ENCODE measurements around the gene GNG12.

The GNG12 gene

DNA sequence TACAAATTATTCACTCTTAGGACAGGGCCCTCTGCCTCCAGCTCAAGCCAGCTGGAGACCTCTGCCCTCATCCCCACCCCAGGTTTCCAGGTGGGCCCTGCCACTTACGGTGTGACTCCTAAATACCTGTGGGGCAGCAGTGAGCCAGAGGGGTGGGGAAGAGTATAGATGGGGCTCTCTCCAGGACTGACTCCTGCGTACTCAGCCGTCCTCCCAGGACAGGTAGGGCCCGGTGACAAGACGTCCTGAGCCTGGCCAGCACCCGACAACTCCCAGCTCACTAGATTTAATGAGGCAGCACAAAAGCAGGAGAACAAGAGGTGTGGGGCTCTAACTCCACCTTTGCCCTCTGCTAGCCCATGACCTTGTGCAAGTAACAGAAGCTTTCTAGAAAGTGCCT, 16.8 kb downstream of the GNG12 start:
- Histone ChIP-seq H3K4me3 (ENCODE audit: low read length, poor library complexity, severe bottlenecking) (no peak overlapping the region), H3K9ac (ENCODE audit: low read depth, low read length, poor library complexity, severe bottlenecking) (no peak overlapping the region), H3K4me1 (ENCODE audit: insufficient read depth, low read length, poor library complexity, severe bottlenecking) (no peaks in the 10 kb centered on the region), H3K9me3 (ENCODE audit: insufficient read depth, low read depth, low read length) (no peaks in the 10 kb centered on the region), H3K27me3 (ENCODE audit: insufficient read depth, low read length, poor library complexity, severe bottlenecking) (peaks cover 6% of the 10 kb centered on the region), H4K20me1 (ENCODE audit: insufficient read depth, low read length, poor library complexity, severe bottlenecking) (no peaks in the 10 kb centered on the region), H3K9me2 (replicated peaks; ENCODE audit: low read depth, low read length) (no peaks in the 10 kb centered on the region), H3K4me2 (ENCODE audit: low read depth, low read length, poor library complexity, severe bottlenecking) (no peak overlapping the region), H3K36me3 (ENCODE audit: insufficient read depth, low read length) (no peaks in the 10 kb centered on the region), H2AFZ (ENCODE audit: low read length) (no peak overlapping the region), H3F3A (ENCODE audit: low read depth) (no peaks in the 10 kb centered on the region), H3K79me2 (ENCODE audit: insufficient read depth, low read length) (no peaks in the 10 kb centered on the region)
- no peak for TF ChIP-seq EZH2phosphoT487 (IDR thresholded peaks at IDR 0.05; ENCODE audit: borderline replicate concordance)
- TF ChIP-seq, protein P1, sequence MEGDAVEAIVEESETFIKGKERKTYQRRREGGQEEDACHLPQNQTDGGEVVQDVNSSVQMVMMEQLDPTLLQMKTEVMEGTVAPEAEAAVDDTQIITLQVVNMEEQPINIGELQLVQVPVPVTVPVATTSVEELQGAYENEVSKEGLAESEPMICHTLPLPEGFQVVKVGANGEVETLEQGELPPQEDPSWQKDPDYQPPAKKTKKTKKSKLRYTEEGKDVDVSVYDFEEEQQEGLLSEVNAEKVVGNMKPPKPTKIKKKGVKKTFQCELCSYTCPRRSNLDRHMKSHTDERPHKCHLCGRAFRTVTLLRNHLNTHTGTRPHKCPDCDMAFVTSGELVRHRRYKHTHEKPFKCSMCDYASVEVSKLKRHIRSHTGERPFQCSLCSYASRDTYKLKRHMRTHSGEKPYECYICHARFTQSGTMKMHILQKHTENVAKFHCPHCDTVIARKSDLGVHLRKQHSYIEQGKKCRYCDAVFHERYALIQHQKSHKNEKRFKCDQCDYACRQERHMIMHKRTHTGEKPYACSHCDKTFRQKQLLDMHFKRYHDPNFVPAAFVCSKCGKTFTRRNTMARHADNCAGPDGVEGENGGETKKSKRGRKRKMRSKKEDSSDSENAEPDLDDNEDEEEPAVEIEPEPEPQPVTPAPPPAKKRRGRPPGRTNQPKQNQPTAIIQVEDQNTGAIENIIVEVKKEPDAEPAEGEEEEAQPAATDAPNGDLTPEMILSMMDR (conservative IDR thresholded peaks at IDR 0.05; ENCODE audit: low read length), result no peak

GRCh38 chr1:67816095-67816475, 17.2 kb downstream of the GNG12 start:
- Histone ChIP-seq H3K79me2 (ENCODE audit: insufficient read depth, low read length) (no peaks in the 10 kb centered on the region), H3K4me2 (ENCODE audit: low read depth, low read length, poor library complexity, severe bottlenecking) (no peak overlapping the region), H4K20me1 (ENCODE audit: insufficient read depth, low read length, poor library complexity, severe bottlenecking) (no peaks in the 10 kb centered on the region), H2AFZ (ENCODE audit: low read length) (no peak overlapping the region), H3K9ac (ENCODE audit: low read depth, low read length, poor library complexity, severe bottlenecking) (no peak overlapping the region), H3K4me3 (ENCODE audit: low read length, poor library complexity, severe bottlenecking) (no peak overlapping the region), H3K9me3 (ENCODE audit: insufficient read depth, low read depth, low read length) (no peaks in the 10 kb centered on the region), H3K27me3 (ENCODE audit: insufficient read depth, low read length, poor library complexity, severe bottlenecking) (peaks cover 6% of the 10 kb centered on the region), H3F3A (ENCODE audit: low read depth) (no peaks in the 10 kb centered on the region), H3K36me3 (ENCODE audit: insufficient read depth, low read length) (no peaks in the 10 kb centered on the region), H3K4me1 (ENCODE audit: insufficient read depth, low read length, poor library complexity, severe bottlenecking) (no peaks in the 10 kb centered on the region), H3K9me2 (replicated peaks; ENCODE audit: low read depth, low read length) (no peaks in the 10 kb centered on the region)
- no peak for TF ChIP-seq EZH2phosphoT487 (IDR thresholded peaks at IDR 0.05; ENCODE audit: borderline replicate concordance)
- TF ChIP-seq, protein P1 (conservative IDR thresholded peaks at IDR 0.05; ENCODE audit: low read length), result no peak

DNA sequence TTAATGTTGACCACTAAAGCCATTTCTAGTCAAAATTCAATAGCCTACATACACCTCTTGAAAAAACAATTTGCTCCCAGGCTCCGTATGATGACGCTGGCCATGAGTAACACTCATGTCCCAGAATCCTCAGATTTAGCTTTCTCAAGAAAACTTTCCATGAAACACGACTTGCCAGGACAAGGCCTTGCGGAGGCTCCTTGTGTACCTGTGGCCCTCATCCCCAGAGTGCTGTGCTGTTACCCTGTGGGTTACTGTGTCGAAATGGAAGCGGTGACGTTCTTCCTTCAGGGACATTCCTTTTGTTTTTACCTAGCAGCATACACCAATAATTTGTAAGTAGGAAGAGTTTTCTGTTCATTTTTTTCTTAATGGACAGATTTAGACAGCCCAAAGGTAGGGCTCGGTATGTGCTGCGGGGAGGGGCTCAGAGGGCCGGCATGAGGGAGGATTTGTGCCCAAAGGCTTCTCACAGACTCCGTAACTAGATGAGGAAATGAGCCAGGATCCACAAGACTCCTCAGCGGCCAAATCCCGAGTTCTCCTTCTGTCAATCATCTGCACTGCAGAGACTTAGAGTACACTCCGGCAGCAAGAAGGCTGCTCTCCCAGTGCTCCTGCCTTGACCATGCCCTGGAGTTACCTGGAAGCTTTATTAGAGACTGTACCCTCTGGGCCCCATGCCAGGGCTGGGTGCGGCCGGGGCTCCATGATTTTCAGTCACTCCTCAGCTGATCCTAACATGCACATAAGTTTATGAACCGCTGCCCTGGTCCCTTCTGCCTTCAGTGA, 17.8 kb downstream of the GNG12 start:
- TF ChIP-seq, protein P1 (conservative IDR thresholded peaks at IDR 0.05; ENCODE audit: low read length), result no peak
- no peak for TF ChIP-seq EZH2phosphoT487 (IDR thresholded peaks at IDR 0.05; ENCODE audit: borderline replicate concordance)
- no peak overlapping the region for H3K4me3 ChIP-seq (ENCODE audit: low read length, poor library complexity, severe bottlenecking)
- H4K20me1 ChIP-seq (ENCODE audit: insufficient read depth, low read length, poor library complexity, severe bottlenecking), result no peaks in the 10 kb centered on the region
- H3K79me2 ChIP-seq (ENCODE audit: insufficient read depth, low read length), result no peaks in the 10 kb centered on the region
- no peaks in the 10 kb centered on the region for H3K36me3 ChIP-seq (ENCODE audit: insufficient read depth, low read length)
- H3K9me3 ChIP-seq (ENCODE audit: insufficient read depth, low read depth, low read length), result no peaks in the 10 kb centered on the region
- H3K4me2 ChIP-seq (ENCODE audit: low read depth, low read length, poor library complexity, severe bottlenecking), result no peak overlapping the region
- peaks cover 6% of the 10 kb centered on the region for H3K27me3 ChIP-seq (ENCODE audit: insufficient read depth, low read length, poor library complexity, severe bottlenecking)
- H3K4me1 ChIP-seq (ENCODE audit: insufficient read depth, low read length, poor library complexity, severe bottlenecking), result no peaks in the 10 kb centered on the region
- no peak overlapping the region for H3K9ac ChIP-seq (ENCODE audit: low read depth, low read length, poor library complexity, severe bottlenecking)
- no peaks in the 10 kb centered on the region for H3F3A ChIP-seq (ENCODE audit: low read depth)
- no peak overlapping the region for H2AFZ ChIP-seq (ENCODE audit: low read length)
- H3K9me2 ChIP-seq (replicated peaks; ENCODE audit: low read depth, low read length), result no peaks in the 10 kb centered on the region
